AG09309 (cell line): Measurements from ENCODE around the gene KIAA1755.

Source experiments
- DNase-seq: peaks from one replicate; pipeline ENCODE4 v3.0.0-alpha.2; 2010; ENCODE audit warnings: low read depth
- H3K4me3 ChIP-seq: 2 replicates; pipeline ENCODE4 v1.5.1; 2011; ENCODE audit warnings: mild to moderate bottlenecking, low read depth, low read length, moderate library complexity; ENCODE audit not compliant: control insufficient read depth
- CTCF ChIP-seq: IDR thresholded peaks from 2 replicates; pipeline ENCODE4 v1.5.1; 2011; ENCODE audit warnings: mild to moderate bottlenecking, low read depth, low read length, inconsistent platforms; ENCODE audit not compliant: insufficient read depth, control insufficient read depth; ENCODE audit errors: missing control alignments

KIAA1755 gene

GRCh38 chr20:38190166-38190565 is 70.4 kb downstream of the KIAA1755 start:
- no peak for TF ChIP-seq CTCF
- no peak overlapping the region for H3K4me3 ChIP-seq
- no peak for DNase-seq

- no peak overlapping the region for H3K4me3 ChIP-seq
- peak; percentile 41 for TF ChIP-seq CTCF
- DNase-seq: no peak
Observed at GRCh38 chr20:38187517-38187916, 73.0 kb downstream of the KIAA1755 start.

- TF ChIP-seq CTCF: no peak
- DNase-seq: no peak
- H3K4me3 ChIP-seq: no peak overlapping the region
Observed at GRCh38 chr20:38186788-38187221, 73.7 kb downstream of the KIAA1755 start.

- TF ChIP-seq CTCF: no peak
- H3K4me3 ChIP-seq: no peak overlapping the region
- DNase-seq: no peak
Observed at GRCh38 chr20:38184101-38184500, 76.4 kb downstream of the KIAA1755 start.

GRCh38 chr20:38181971-38182370 is 78.6 kb downstream of the KIAA1755 start:
- DNase-seq: no peak
- TF ChIP-seq CTCF: no peak
- no peak overlapping the region for H3K4me3 ChIP-seq

- TF ChIP-seq CTCF: no peak
- H3K4me3 ChIP-seq: no peak overlapping the region
- DNase-seq: no peak
Observed at GRCh38 chr20:38181207-38181801, 79.2 kb downstream of the KIAA1755 start.

GRCh38 chr20:38180781-38181180 is 79.8 kb downstream of the KIAA1755 start:
- no peak for DNase-seq
- no peak for TF ChIP-seq CTCF
- no peak overlapping the region for H3K4me3 ChIP-seq
